Measurements from ENCODE around the gene DNAH14. TPM values are rescaled to one million over a fixed set of nuclear protein-coding genes. Genes with fewer than 3 reads are reported as not detected.

DNAH14 gene
- total RNA-seq, 1 experiment from 2014 or later, result 69.7 TPM

DNA sequence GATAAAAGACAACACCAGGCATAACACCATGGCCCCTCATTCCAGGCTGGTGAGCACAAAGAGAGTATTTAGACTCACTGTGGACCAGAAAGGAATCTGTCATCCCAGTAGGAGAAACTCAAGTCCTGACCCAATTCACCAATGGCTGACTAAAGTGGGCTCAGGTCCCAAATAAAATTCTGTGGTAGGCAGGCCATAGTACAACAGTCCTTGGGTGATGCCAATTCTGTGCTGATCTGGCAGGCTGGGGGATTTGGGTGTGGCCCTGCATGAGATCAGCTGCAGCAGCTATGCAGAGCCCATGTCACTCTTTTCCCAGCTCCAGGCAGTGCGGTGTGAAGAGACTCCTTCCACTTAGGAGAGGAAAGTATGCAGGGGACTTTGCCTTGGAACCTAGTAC is 253.2 kb downstream of the DNAH14 start:
- Mint-ChIP-seq H3K27me3 (ENCODE audit: insufficient read depth, unreplicated experiment) (no peaks in the 10 kb centered on the region), H3K4me1 (ENCODE audit: insufficient read depth, unreplicated experiment) (no peaks in the 10 kb centered on the region), H3K36me3 (ENCODE audit: insufficient read depth, unreplicated experiment) (no peaks in the 10 kb centered on the region), H3K9me3 (ENCODE audit: unreplicated experiment) (peaks cover 35% of the 10 kb centered on the region), H3K27ac (ENCODE audit: low read depth, unreplicated experiment) (no peak overlapping the region), H3K4me3 (ENCODE audit: unreplicated experiment) (no peak overlapping the region)
- TF ChIP-seq, protein P1, sequence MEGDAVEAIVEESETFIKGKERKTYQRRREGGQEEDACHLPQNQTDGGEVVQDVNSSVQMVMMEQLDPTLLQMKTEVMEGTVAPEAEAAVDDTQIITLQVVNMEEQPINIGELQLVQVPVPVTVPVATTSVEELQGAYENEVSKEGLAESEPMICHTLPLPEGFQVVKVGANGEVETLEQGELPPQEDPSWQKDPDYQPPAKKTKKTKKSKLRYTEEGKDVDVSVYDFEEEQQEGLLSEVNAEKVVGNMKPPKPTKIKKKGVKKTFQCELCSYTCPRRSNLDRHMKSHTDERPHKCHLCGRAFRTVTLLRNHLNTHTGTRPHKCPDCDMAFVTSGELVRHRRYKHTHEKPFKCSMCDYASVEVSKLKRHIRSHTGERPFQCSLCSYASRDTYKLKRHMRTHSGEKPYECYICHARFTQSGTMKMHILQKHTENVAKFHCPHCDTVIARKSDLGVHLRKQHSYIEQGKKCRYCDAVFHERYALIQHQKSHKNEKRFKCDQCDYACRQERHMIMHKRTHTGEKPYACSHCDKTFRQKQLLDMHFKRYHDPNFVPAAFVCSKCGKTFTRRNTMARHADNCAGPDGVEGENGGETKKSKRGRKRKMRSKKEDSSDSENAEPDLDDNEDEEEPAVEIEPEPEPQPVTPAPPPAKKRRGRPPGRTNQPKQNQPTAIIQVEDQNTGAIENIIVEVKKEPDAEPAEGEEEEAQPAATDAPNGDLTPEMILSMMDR (IDR thresholded peaks at IDR 0.05; ENCODE audit: unreplicated experiment), result no peak
- no TSS peak for BruUV-seq (replicated peaks)
- POLR2A ChIA-PET, result no interaction called here
- intact Hi-C loops (cut with micrococcal nuclease), result no loop called here
- CTCF ChIA-PET, result no interaction called here
- DNase-seq (ENCODE audit: unreplicated experiment), result no peak

DNA sequence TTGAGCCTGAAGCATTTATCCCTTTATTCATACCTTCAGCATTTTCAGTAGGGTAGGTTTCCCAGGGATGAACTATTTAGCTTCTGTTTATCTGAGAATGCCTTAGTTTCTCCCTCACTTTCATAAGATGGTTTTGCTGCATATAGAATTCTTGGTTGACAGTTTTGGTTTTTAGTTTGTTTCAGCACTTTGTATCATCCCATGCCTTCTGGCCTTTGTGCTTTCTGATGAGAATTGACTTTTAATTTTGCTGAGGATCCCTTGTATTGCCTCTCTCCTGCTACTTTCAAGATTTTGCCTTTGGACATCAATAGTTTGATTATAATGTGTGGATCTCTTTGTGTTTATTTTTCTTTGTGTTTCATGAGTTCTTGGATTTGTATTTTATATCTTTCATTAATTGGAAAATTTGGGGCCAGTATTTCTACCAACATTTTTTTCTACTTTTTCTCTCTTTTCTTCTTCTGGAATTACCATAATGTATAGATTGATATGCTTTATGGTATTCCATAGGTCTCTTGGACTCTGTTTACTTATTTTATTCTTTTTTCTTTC is 261.8 kb downstream of the DNAH14 start:
- ChIA-PET CTCF (interaction anchor here (0.7 kb wide), 1 partner anchor 477 kb away, joined by 3 read pairs; no protein-coding TSS in a partner anchor), POLR2A (interaction anchor here (0.5 kb wide), 1 partner anchor 429 kb away, joined by 3 read pairs; no protein-coding TSS in a partner anchor)
- BruUV-seq (replicated peaks), result no TSS peak
- TF ChIP-seq, protein P1 (IDR thresholded peaks at IDR 0.05; ENCODE audit: unreplicated experiment), result no peak
- peaks cover 34% of the 10 kb centered on the region for H3K9me3 Mint-ChIP-seq (ENCODE audit: unreplicated experiment)
- no peaks in the 10 kb centered on the region for H3K36me3 Mint-ChIP-seq (ENCODE audit: insufficient read depth, unreplicated experiment)
- intact Hi-C loops (cut with micrococcal nuclease), result no loop called here
- H3K4me1 Mint-ChIP-seq (ENCODE audit: insufficient read depth, unreplicated experiment), result no peaks in the 10 kb centered on the region
- DNase-seq (ENCODE audit: unreplicated experiment), result no peak
- H3K27ac Mint-ChIP-seq (ENCODE audit: low read depth, unreplicated experiment), result no peak overlapping the region
- H3K27me3 Mint-ChIP-seq (ENCODE audit: insufficient read depth, unreplicated experiment), result no peaks in the 10 kb centered on the region
- no peak overlapping the region for H3K4me3 Mint-ChIP-seq (ENCODE audit: unreplicated experiment)

DNA sequence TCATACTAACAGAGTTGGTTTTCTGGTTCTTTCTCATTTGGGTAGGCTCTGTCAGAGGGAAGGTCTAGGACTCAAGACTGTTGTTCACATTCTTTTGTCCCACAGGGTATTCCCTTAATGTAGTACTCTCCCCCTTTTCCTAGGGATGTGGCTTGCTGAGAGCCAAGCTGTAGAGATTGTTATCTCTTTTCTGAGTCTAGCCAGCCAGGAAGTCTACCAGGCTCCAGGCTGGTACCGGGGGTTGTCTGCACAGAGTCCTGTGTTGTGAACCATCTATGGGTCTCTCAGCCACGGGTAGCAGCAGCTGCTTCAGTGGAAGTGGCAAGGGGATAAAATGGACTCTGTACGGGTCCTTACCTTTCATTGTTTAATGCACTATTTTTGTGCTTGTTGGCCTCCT is 272.0 kb downstream of the DNAH14 start:
- intact Hi-C loops (cut with micrococcal nuclease), result no loop called here
- no peaks in the 10 kb centered on the region for H3K4me1 Mint-ChIP-seq (ENCODE audit: insufficient read depth, unreplicated experiment)
- H3K27ac Mint-ChIP-seq (ENCODE audit: low read depth, unreplicated experiment), result no peak overlapping the region
- no TSS peak for BruUV-seq (replicated peaks)
- H3K4me3 Mint-ChIP-seq (ENCODE audit: unreplicated experiment), result no peak overlapping the region
- H3K27me3 Mint-ChIP-seq (ENCODE audit: insufficient read depth, unreplicated experiment), result no peaks in the 10 kb centered on the region
- ChIA-PET POLR2A (no interaction called here), CTCF (no interaction called here)
- TF ChIP-seq, protein P1 (IDR thresholded peaks at IDR 0.05; ENCODE audit: unreplicated experiment), result no peak
- H3K36me3 Mint-ChIP-seq (ENCODE audit: insufficient read depth, unreplicated experiment), result no peaks in the 10 kb centered on the region
- H3K9me3 Mint-ChIP-seq (ENCODE audit: unreplicated experiment), result peaks cover 20% of the 10 kb centered on the region
- DNase-seq (ENCODE audit: unreplicated experiment), result no peak

DNA sequence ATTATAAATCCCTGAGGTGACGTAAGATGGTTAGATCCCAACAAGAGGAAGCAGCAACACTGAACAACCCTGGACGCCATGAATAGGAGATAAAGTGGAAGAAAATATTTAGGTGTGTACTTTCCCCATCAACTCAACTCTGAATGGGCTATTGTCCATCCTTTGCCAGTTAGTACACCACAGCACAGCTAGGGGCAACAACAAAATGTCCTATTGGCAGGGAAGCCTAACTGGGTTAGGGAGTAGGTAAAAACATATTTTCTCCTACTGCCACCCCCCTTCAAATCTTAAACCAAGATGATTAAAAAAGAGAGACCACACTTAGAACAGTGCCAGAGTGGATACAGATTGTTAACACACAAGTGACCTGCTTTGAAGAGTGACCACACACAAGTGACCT is 278.3 kb downstream of the DNAH14 start:
- no peak overlapping the region for H3K27ac Mint-ChIP-seq (ENCODE audit: low read depth, unreplicated experiment)
- BruUV-seq (replicated peaks), result no TSS peak
- H3K4me1 Mint-ChIP-seq (ENCODE audit: insufficient read depth, unreplicated experiment), result no peaks in the 10 kb centered on the region
- ChIA-PET CTCF (no interaction called here), POLR2A (no interaction called here)
- H3K4me3 Mint-ChIP-seq (ENCODE audit: unreplicated experiment), result no peak overlapping the region
- H3K36me3 Mint-ChIP-seq (ENCODE audit: insufficient read depth, unreplicated experiment), result no peaks in the 10 kb centered on the region
- no peak for DNase-seq (ENCODE audit: unreplicated experiment)
- TF ChIP-seq, protein P1 (IDR thresholded peaks at IDR 0.05; ENCODE audit: unreplicated experiment), result no peak
- H3K9me3 Mint-ChIP-seq (ENCODE audit: unreplicated experiment), result peaks cover 34% of the 10 kb centered on the region
- intact Hi-C loops (cut with micrococcal nuclease), result no loop called here
- H3K27me3 Mint-ChIP-seq (ENCODE audit: insufficient read depth, unreplicated experiment), result no peaks in the 10 kb centered on the region
